ENCODE measurements around the gene OR56A1. TPM values are rescaled to one million over a fixed set of nuclear protein-coding genes. Genes with fewer than 3 reads are reported as not detected.

OR56A1 gene
- total RNA-seq, 1 donor, result not detected

DNA sequence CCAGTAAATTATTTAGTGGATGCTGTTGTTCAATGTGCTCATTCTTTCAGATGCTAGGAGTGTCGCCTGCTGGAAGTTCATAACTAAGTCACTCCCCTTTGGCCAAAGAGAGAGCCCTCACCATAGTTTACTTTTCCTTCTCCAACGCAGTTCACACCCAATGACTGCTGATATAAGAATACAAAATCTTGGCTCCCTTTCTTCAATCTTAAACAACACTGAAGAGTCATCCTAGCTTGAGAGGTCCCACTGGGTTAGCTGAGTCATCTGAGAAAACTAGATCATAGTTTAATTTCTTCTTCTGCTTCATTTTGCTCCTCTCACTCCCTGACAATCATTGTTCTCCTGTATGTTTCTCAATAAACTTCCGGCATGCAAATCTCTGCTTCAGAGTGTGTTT, 38.4 kb downstream of the OR56A1 start:
- DNase-seq (ENCODE audit: low read depth in 2 of 3, low spot score in 2 of 3), result no peak

DNA sequence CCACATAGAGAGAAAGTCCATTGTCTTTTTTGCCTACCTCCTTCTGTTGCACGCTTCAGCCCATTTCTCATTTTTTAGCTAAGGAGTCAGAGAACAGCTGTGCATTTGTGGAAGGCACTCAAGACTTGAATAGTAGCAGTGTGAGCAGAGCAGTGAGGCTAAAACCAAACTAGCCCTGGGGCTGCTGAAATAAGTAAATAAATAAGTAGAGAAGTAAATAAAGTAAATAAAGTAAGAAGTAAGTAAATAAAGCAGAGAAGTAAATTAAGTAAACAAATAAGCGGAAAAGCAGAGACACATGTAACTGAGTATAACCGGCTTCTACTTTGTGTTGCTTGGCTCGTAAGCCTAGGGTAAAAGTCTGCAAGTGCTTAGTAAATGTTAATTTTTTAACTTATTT, 41.4 kb downstream of the OR56A1 start:
- DNase-seq (ENCODE audit: low read depth in 2 of 3, low spot score in 2 of 3), result no peak

DNA sequence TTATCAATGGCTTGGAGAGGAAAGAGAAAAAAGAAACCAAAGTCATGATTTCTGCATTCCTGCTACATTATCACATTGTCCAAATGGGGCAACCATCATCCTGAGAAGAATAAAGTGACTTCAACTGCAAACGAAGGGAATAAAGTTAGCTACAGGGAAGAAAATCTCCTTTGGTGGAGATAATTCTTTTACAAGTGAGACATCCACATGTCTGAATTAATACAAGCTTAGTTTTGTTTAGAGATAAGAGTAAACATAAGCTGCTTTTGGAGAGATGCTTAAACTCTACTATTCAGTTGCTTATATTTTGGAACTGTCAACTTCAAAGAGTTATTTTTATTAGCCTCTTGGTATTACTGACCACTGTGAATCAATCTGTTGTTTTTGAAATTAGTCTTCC, 43.7 kb downstream of the OR56A1 start, which contains the start of gene OR52L1:
TSS of gene OR52L1 (minus strand) at position 101 of the 400 bp plus-strand sequence. CDS start at position 46, 55 bp downstream.
- no peak for DNase-seq (ENCODE audit: low read depth in 2 of 3, low spot score in 2 of 3)

DNA sequence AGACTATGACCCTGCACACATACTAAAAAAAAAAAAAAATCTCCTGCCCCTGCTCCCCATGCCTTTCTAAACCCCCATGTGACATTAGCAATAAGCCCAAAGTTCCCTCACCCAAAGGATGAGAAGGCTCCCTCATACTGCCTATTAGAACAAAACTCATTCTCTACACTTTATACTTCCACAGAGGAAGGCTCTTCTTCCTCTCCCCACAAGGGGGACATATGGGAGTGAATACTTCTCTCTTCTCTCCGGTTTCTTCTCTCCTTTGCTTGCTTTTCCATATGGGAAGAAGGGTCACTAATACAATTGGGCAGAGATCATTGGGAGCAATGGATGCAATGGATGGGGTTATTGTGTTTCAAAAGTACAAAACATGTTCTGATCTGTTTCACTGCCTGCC, 47.1 kb downstream of the OR56A1 start:
- DNase-seq (ENCODE audit: low read depth in 2 of 3, low spot score in 2 of 3), result no peak

DNA sequence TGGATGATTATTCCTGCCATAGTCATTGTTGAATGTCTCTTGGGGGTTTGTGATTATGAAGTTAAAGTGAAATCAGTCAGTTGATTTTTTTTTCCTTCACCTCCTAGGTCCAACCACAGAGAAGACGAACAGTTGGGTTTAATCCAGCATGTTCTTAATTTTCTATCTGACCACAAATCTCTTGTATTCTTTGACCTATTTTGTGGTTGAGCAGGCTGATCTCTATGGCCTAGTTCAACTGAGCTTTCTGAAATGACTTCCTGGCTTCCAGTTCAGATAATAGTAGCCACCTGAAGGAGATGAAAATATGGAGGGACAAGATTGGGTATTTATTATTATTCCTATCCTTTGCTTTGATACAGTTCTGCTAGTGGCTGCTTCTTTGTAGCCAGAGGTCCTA, 57.0 kb downstream of the OR56A1 start:
- no peak for DNase-seq (ENCODE audit: low read depth in 2 of 3, low spot score in 2 of 3)

Small RNA genes within 50 kb of the gene (small RNA-seq; reads per million reads assigned to genes)
- gene RNA5SP329, result not detected

Other genes with a start within 250 kb of the OR56A1 start
- 0.81 TPM for gene OR52N5, start 247.4 kb downstream of the OR56A1 start, total RNA-seq
- gene OR52N1, start 239.5 kb downstream of the OR56A1 start, total RNA-seq, result 0.54 TPM
- 1.1 TPM for gene OR52N2, start 221.8 kb downstream of the OR56A1 start, total RNA-seq
- not detected for gene OR52E6, start 188.9 kb downstream of the OR56A1 start, total RNA-seq
- not detected for gene OR52E8, start 173.1 kb downstream of the OR56A1 start, total RNA-seq
- gene OR52E4, start 150.1 kb downstream of the OR56A1 start, total RNA-seq, result not detected
- gene OR52E5, start 137.6 kb downstream of the OR56A1 start, total RNA-seq, result not detected
- gene OR56A3, start 88.5 kb downstream of the OR56A1 start, total RNA-seq, result not detected
- not detected for gene OR56A5, start 62.3 kb downstream of the OR56A1 start, total RNA-seq
- gene OR52L1, start 43.8 kb downstream of the OR56A1 start, total RNA-seq, result not detected
- gene OR56A4, start 23.8 kb downstream of the OR56A1 start, total RNA-seq, result not detected
- gene OR56B4, start 76.9 kb upstream of the OR56A1 start, total RNA-seq, result under 0.01 TPM
- gene OR52B2, start 139.6 kb upstream of the OR56A1 start, total RNA-seq, result 0.27 TPM
- not detected for gene OR52W1, start 168.5 kb upstream of the OR56A1 start, total RNA-seq
- gene C11orf42, start 174.8 kb upstream of the OR56A1 start, total RNA-seq, result not detected
- 46.0 TPM for gene FHIP1B, start 203.9 kb upstream of the OR56A1 start, total RNA-seq
- 0.27 TPM for gene CNGA4, start 208.3 kb upstream of the OR56A1 start, total RNA-seq
- not detected for gene CCKBR, start 229.1 kb upstream of the OR56A1 start, total RNA-seq